ENCODE data around the gene SMG9.

DNA sequence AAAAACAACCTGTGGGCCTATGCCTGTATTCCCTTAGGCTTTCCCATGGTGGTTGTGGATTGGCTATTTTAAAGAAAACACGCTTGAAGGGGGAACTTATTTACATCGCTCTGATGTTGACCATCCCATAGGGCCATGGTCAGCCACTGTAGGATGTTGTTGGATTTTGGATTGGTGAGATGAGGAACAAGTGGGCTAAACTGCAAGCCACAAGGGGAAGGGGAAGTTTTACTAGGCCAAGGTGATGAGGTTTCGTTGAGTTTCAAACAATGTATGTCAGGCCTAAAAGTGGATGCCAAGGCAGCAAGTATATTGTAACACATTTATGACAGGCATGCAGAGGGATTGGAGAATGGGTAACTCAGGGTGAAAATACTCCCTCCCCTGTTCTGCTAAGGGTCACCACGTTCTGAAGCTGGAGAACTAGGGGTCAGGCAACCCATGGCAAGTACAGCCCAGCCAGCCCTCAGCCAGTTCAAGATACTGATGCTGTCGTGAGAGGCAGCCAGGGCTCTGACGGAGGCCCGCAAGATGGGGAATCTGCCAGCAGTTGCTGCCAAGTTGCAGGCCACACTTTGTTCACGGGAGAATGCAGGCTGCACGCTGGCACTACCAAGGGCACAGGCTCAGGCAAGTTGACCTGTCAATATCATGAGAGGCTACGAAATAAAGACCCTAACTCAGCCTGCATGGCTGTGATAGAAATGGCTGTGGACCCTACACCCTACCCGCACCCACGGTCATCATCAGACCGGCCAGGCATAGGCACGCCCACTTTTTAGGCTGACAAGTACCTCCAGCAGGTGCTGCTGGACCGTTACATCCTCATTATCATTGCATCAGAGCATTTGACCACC, 27.8 kb downstream of the SMG9 start:
- no peak for TF ChIP-seq FOXK2 (IDR thresholded peaks at IDR 0.05)
- no peak for TF ChIP-seq NFRKB (IDR thresholded peaks at IDR 0.05)
- no peak for TF ChIP-seq ELF4 (IDR thresholded peaks at IDR 0.05)

Data from HEK293T (cell line).